Liver (tissue), 9 donors: ENCODE results near the gene ADCY2. TPM values are rescaled to one million over a fixed set of nuclear protein-coding genes. Genes with fewer than 3 reads are reported as not detected.

Experiments
- DNase-seq: peaks from one replicate; pipeline ENCODE4 v3.0.0-alpha.2; 2017; ENCODE audit warnings: low spot score
- H3K27ac ChIP-seq, 2 donors: one replicate each; pipeline ENCODE4 v1.7.0; 2013; ENCODE audit warnings: inconsistent platforms in 2 of 2, low read length in 2 of 2, control low read depth in 1 of 2, low read depth in 1 of 2, mild to moderate bottlenecking in 1 of 2
- H3K27me3 ChIP-seq, 4 donors: one replicate each; pipeline versions ENCODE4 v1.6.1 to v1.7.0; 2013; ENCODE audit warnings: low read length in 3 of 4, inconsistent platforms in 1 of 4, mild to moderate bottlenecking in 1 of 4, moderate library complexity in 1 of 4; ENCODE audit not compliant: control insufficient read depth in 4 of 4, insufficient read depth in 4 of 4
- H3K36me3 ChIP-seq, 4 donors: one replicate each; pipeline versions ENCODE4 v1.6.1 to v1.7.0; 2013; ENCODE audit warnings: low read length in 3 of 4, mild to moderate bottlenecking in 3 of 4, low read depth in 1 of 4, moderate library complexity in 1 of 4; ENCODE audit not compliant: control insufficient read depth in 4 of 4, insufficient read depth in 3 of 4
- H3K4me1 ChIP-seq, 4 donors: one replicate each; pipeline versions ENCODE4 v1.6.1 to v1.7.0; 2013; ENCODE audit warnings: low read length in 3 of 4, mild to moderate bottlenecking in 3 of 4, moderate library complexity in 1 of 4; ENCODE audit not compliant: control insufficient read depth in 4 of 4, insufficient read depth in 4 of 4
- H3K4me3 ChIP-seq, 3 donors: one replicate each; pipeline versions ENCODE4 v1.6.1 to v1.7.0; 2013; ENCODE audit warnings: low read length in 3 of 3, control low read depth in 1 of 3, low read depth in 1 of 3, mild to moderate bottlenecking in 1 of 3
- H3K9ac ChIP-seq, 2 donors: one replicate each; pipeline ENCODE4 v1.7.0; 2013; ENCODE audit warnings: low read length in 2 of 2, mild to moderate bottlenecking in 2 of 2, moderate library complexity in 2 of 2, control low read depth in 1 of 2, low read depth in 1 of 2
- H3K9me3 ChIP-seq, 4 donors: one replicate each; pipeline versions ENCODE4 v1.6.1 to v1.7.0; 2013; ENCODE audit warnings: low read length in 3 of 4; ENCODE audit not compliant: control insufficient read depth in 4 of 4
- EGR1 ChIP-seq, 2 donors: IDR thresholded peaks; 2 replicates each; pipeline ENCODE4 v1.6.1; 2016 to 2018; ENCODE audit warnings: antibody characterized with exemption in 2 of 2, low read depth in 2 of 2
- FOXA1 ChIP-seq: IDR thresholded peaks from 2 replicates; pipeline ENCODE4 v1.6.1; 2016; ENCODE audit warnings: antibody characterized with exemption
- FOXA2 ChIP-seq: IDR thresholded peaks from 2 replicates; pipeline ENCODE4 v1.6.1; 2016; ENCODE audit warnings: antibody characterized with exemption
- GABPA ChIP-seq, 2 donors: IDR thresholded peaks in 1 of 2; conservative IDR thresholded peaks in 1 of 2; 2 replicates each; pipeline ENCODE4 v1.6.1; 2016; ENCODE audit warnings: antibody characterized with exemption in 2 of 2, mild to moderate bottlenecking in 1 of 2, moderate library complexity in 1 of 2
- HNF4G ChIP-seq: IDR thresholded peaks from 2 replicates; pipeline ENCODE4 v1.6.1; 2016; ENCODE audit warnings: antibody characterized with exemption
- JUND ChIP-seq, 2 donors: IDR thresholded peaks; 2 replicates each; pipeline ENCODE4 v1.6.1; 2016; ENCODE audit warnings: antibody characterized with exemption in 2 of 2
- NR2F2 ChIP-seq: IDR thresholded peaks from 2 replicates; pipeline ENCODE4 v1.6.1; 2016; ENCODE audit warnings: antibody characterized with exemption
- RXRA ChIP-seq, 2 donors: IDR thresholded peaks; 2 replicates each; pipeline ENCODE4 v1.6.1; 2017 to 2018; ENCODE audit warnings: antibody characterized with exemption in 2 of 2, mild to moderate bottlenecking in 1 of 2
- TAF1 ChIP-seq: conservative IDR thresholded peaks from 2 replicates; pipeline ENCODE4 v1.6.1; 2016; ENCODE audit warnings: antibody characterized with exemption, mild to moderate bottlenecking
- YY1 ChIP-seq: IDR thresholded peaks from 2 replicates; pipeline ENCODE4 v1.6.1; 2016; ENCODE audit warnings: antibody characterized with exemption, mild to moderate bottlenecking
- WGBS: extraction: QIAGEN DNeasy Blood & Tissue Kit; methylation state at CpG from one replicate; pipeline ENCODE4 v1.1.7; 2013; 5-methylcytosine and 5-hydroxymethylcytosine counted together
- polyA plus RNA-seq, 2 donors: library from polyadenylated mRNA; stranded (reverse) in 1 of 2; unstranded in 1 of 2; fragments of 200-250 nt in 1 of 2; fragments of >200 nt in 1 of 2; fragmentation: Nextera tagmentation in 1 of 2; extraction: Ambion mirVana in 1 of 2; gene quantifications; one replicate each; pipeline versions ENCODE4 v1.2.1 to v1.2.3, GENCODE V29; 2013 to 2015
- total RNA-seq, 2 donors: library from RNA; depleted of rRNA; stranded (reverse); fragments of >200 nt; gene quantifications; one replicate each; pipeline ENCODE4 v1.2.3, GENCODE V29; 2014
- TF ChIP-seq, protein P1 (sequence below): IDR thresholded peaks from 2 replicates; pipeline ENCODE4 v1.6.1; 2016; ENCODE audit warnings: antibody characterized with exemption
- TF ChIP-seq, protein P2 (sequence below): fragments of 150-350 bp; IDR thresholded peaks from 2 replicates; pipeline ENCODE4 v1.5.1; 2017; ENCODE audit warnings: improper control_type of control experiment, low read depth, low read length; ENCODE audit not compliant: missing input control
- TF ChIP-seq, protein P3 (sequence below): IDR thresholded peaks from 2 replicates; pipeline ENCODE4 v1.6.1; 2016; ENCODE audit warnings: antibody characterized with exemption
- TF ChIP-seq, protein P4 (sequence below): IDR thresholded peaks from 2 replicates; pipeline ENCODE4 v1.6.1; 2016; ENCODE audit warnings: antibody characterized with exemption, mild to moderate bottlenecking
- TF ChIP-seq, protein P5 (sequence below): IDR thresholded peaks from 2 replicates; pipeline ENCODE4 v1.6.1; 2016; ENCODE audit warnings: antibody characterized with exemption
- donor health status: healthy.
- donor health status: healthy.
- donor health status: healthy.
- donor health status: healthy.
- donor health status: healthy.

The ADCY2 gene
- total and polyA plus RNA-seq, 4 donors, result not detected

DNA sequence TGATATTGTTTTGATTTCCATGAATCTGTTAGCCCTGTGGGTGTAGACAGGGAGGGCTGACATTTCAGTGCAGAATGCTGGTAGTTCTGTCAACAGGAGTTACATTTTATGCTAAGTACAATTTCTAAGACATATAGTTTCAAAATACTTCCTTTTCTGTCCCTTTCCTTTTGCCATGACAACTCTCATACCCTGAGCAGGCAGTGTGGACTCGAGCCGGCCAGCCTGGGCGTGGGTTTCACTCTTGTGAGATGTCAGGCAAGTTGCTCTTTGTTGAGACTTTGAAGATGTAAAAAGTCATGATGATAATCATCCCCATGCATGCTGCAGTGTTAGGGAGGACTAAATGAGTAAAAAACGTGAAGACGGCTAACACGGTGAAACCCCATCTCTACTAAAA lies 257.1 kb downstream of the ADCY2 start:
- H3K9me3 ChIP-seq, result no peaks in the 10 kb centered on the region
- DNase-seq, result no peak
- no peaks in the 10 kb centered on the region for H3K36me3 ChIP-seq
- no peak for TF ChIP-seq EGR1 (IDR thresholded peaks at IDR 0.05; ENCODE audit: low read depth in 2 of 2)
- TF ChIP-seq, protein P1, sequence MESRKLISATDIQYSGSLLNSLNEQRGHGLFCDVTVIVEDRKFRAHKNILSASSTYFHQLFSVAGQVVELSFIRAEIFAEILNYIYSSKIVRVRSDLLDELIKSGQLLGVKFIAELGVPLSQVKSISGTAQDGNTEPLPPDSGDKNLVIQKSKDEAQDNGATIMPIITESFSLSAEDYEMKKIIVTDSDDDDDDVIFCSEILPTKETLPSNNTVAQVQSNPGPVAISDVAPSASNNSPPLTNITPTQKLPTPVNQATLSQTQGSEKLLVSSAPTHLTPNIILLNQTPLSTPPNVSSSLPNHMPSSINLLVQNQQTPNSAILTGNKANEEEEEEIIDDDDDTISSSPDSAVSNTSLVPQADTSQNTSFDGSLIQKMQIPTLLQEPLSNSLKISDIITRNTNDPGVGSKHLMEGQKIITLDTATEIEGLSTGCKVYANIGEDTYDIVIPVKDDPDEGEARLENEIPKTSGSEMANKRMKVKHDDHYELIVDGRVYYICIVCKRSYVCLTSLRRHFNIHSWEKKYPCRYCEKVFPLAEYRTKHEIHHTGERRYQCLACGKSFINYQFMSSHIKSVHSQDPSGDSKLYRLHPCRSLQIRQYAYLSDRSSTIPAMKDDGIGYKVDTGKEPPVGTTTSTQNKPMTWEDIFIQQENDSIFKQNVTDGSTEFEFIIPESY, result no peak
- TF ChIP-seq, protein P2, sequence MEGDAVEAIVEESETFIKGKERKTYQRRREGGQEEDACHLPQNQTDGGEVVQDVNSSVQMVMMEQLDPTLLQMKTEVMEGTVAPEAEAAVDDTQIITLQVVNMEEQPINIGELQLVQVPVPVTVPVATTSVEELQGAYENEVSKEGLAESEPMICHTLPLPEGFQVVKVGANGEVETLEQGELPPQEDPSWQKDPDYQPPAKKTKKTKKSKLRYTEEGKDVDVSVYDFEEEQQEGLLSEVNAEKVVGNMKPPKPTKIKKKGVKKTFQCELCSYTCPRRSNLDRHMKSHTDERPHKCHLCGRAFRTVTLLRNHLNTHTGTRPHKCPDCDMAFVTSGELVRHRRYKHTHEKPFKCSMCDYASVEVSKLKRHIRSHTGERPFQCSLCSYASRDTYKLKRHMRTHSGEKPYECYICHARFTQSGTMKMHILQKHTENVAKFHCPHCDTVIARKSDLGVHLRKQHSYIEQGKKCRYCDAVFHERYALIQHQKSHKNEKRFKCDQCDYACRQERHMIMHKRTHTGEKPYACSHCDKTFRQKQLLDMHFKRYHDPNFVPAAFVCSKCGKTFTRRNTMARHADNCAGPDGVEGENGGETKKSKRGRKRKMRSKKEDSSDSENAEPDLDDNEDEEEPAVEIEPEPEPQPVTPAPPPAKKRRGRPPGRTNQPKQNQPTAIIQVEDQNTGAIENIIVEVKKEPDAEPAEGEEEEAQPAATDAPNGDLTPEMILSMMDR, result no peak
- no peak for TF ChIP-seq GABPA (IDR thresholded peaks at IDR 0.05 in 1 of 2, conservative IDR thresholded peaks at IDR 0.05 in 1 of 2)
- TF ChIP-seq, protein P3, sequence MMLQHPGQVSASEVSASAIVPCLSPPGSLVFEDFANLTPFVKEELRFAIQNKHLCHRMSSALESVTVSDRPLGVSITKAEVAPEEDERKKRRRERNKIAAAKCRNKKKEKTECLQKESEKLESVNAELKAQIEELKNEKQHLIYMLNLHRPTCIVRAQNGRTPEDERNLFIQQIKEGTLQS, result no peak
- TF ChIP-seq FOXA2, result no peak
- TF ChIP-seq HNF4G, result no peak
- TF ChIP-seq JUND (IDR thresholded peaks at IDR 0.05), result no peak
- TF ChIP-seq FOXA1, result no peak
- TF ChIP-seq YY1, result no peak
- TF ChIP-seq, protein P4, sequence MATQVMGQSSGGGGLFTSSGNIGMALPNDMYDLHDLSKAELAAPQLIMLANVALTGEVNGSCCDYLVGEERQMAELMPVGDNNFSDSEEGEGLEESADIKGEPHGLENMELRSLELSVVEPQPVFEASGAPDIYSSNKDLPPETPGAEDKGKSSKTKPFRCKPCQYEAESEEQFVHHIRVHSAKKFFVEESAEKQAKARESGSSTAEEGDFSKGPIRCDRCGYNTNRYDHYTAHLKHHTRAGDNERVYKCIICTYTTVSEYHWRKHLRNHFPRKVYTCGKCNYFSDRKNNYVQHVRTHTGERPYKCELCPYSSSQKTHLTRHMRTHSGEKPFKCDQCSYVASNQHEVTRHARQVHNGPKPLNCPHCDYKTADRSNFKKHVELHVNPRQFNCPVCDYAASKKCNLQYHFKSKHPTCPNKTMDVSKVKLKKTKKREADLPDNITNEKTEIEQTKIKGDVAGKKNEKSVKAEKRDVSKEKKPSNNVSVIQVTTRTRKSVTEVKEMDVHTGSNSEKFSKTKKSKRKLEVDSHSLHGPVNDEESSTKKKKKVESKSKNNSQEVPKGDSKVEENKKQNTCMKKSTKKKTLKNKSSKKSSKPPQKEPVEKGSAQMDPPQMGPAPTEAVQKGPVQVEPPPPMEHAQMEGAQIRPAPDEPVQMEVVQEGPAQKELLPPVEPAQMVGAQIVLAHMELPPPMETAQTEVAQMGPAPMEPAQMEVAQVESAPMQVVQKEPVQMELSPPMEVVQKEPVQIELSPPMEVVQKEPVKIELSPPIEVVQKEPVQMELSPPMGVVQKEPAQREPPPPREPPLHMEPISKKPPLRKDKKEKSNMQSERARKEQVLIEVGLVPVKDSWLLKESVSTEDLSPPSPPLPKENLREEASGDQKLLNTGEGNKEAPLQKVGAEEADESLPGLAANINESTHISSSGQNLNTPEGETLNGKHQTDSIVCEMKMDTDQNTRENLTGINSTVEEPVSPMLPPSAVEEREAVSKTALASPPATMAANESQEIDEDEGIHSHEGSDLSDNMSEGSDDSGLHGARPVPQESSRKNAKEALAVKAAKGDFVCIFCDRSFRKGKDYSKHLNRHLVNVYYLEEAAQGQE, result no peak
- TF ChIP-seq, protein P5, sequence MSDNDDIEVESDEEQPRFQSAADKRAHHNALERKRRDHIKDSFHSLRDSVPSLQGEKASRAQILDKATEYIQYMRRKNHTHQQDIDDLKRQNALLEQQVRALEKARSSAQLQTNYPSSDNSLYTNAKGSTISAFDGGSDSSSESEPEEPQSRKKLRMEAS, result no peak
- TF ChIP-seq TAF1, result no peak
- no peak for TF ChIP-seq NR2F2
- no peak overlapping the region for H3K4me3 ChIP-seq
- no peaks in the 10 kb centered on the region for H3K4me1 ChIP-seq
- 66% methylated on average over 6 of the region's 6 CpGs for WGBS
- no peak overlapping the region for H3K9ac ChIP-seq
- no peaks in the 10 kb centered on the region for H3K27me3 ChIP-seq
- no peak overlapping the region for H3K27ac ChIP-seq

DNA sequence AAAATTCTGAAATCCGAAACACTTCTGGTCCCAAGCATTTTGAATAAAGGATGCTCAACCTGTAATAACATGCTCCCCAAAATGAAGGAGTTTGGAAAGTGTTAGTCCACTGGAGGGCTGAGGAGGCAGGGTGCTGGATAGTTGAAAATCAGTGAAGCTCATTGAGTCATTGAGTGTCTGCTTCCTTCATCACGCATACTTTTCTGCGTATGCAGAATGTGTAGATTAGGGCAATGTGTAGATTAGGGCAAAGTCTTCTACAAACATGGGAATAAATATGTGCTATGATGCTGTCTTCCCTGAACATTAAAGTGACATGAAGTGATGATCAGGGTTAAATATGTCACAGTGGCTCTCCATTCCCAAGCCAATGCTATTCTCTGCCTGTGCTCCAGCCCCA lies 261.2 kb downstream of the ADCY2 start:
- H3K4me3 ChIP-seq, result no peak overlapping the region
- WGBS, result 81% methylated on average over 3 of the region's 3 CpGs
- no peaks in the 10 kb centered on the region for H3K4me1 ChIP-seq
- TF ChIP-seq, protein P1, result no peak
- TF ChIP-seq, protein P5, result no peak
- no peak for TF ChIP-seq RXRA (IDR thresholded peaks at IDR 0.05)
- TF ChIP-seq, protein P4, result no peak
- TF ChIP-seq, protein P3, result no peak
- no peak for DNase-seq
- no peaks in the 10 kb centered on the region for H3K27me3 ChIP-seq
- no peak overlapping the region for H3K27ac ChIP-seq
- no peaks in the 10 kb centered on the region for H3K9me3 ChIP-seq
- no peak overlapping the region for H3K9ac ChIP-seq
- no peaks in the 10 kb centered on the region for H3K36me3 ChIP-seq
